NT2/D1 (cell line): ENCODE measurements around the gene ACKR2.

ENCODE experiments used
- SUZ12 ChIP-seq: IDR thresholded peaks from 2 replicates; pipeline ENCODE4 v1.6.1; 2011; ENCODE audit not compliant: insufficient read length, insufficient read depth; ENCODE audit errors: extremely low read depth
- YY1 ChIP-seq: IDR thresholded peaks from 2 replicates; pipeline ENCODE4 v1.6.1; 2011; ENCODE audit not compliant: insufficient read length, insufficient read depth
- ZNF274 ChIP-seq: IDR thresholded peaks from 2 replicates; pipeline ENCODE4 v1.6.1; 2011; ENCODE audit warnings: mild to moderate bottlenecking, low read depth, low read length

GRCh38 chr3:42904076-42904475 lies 94.8 kb downstream of the ACKR2 start:
- TF ChIP-seq ZNF274 = no peak
- no peak for TF ChIP-seq YY1
- no peak for TF ChIP-seq SUZ12
